Uterus (tissue), 2 donors: Measurements from ENCODE around the gene ATAD2B.

Experiments used
- POLR2A ChIP-seq, 2 donors: fragments of 450-650 bp; IDR thresholded peaks; one replicate each; pipeline ENCODE4 v1.6.1; 2016; ENCODE audit warnings: antibody characterized with exemption in 2 of 2, mild to moderate bottlenecking in 1 of 2, moderate library complexity in 1 of 2
- TF ChIP-seq, protein P1 (sequence below), 4 experiments: fragments of 200-600 bp in 2 of 4; fragments of 450-650 bp in 2 of 4; sonication (generic) in 2 of 4; IDR thresholded peaks; one replicate each; pipeline ENCODE4 v1.5.1; 2016 to 2019; ENCODE audit warnings: antibody characterized with exemption in 4 of 4, mild to moderate bottlenecking in 2 of 4, moderate library complexity in 1 of 4

DNA sequence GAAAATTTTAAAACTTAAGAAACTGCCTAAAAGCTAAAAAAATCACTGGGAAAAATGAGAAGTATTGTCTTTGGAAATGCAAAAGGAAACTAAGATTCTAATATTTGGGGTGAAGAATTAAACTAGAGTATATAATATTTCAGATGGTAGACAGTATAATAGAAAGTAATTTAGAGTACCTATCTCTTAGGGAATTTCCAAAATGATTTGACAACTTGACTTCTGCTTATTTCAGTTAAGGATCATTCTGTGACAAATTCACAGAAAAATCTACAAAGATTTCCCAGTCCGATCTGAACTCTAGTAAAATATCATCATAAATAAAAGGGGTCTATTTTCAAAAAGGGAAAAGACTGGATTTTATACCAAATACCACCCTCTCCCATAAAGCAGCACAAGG is 99.6 kb downstream of the ATAD2B start:
- TF ChIP-seq, protein P1, sequence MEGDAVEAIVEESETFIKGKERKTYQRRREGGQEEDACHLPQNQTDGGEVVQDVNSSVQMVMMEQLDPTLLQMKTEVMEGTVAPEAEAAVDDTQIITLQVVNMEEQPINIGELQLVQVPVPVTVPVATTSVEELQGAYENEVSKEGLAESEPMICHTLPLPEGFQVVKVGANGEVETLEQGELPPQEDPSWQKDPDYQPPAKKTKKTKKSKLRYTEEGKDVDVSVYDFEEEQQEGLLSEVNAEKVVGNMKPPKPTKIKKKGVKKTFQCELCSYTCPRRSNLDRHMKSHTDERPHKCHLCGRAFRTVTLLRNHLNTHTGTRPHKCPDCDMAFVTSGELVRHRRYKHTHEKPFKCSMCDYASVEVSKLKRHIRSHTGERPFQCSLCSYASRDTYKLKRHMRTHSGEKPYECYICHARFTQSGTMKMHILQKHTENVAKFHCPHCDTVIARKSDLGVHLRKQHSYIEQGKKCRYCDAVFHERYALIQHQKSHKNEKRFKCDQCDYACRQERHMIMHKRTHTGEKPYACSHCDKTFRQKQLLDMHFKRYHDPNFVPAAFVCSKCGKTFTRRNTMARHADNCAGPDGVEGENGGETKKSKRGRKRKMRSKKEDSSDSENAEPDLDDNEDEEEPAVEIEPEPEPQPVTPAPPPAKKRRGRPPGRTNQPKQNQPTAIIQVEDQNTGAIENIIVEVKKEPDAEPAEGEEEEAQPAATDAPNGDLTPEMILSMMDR (IDR thresholded peaks at IDR 0.05) = no peak
- no peak for TF ChIP-seq POLR2A (IDR thresholded peaks at IDR 0.05)
